HG03457 (cell line): ENCODE data around the gene MYO7B.

Experiments
- ATAC-seq: cut with Tn5 transposase; IDR thresholded peaks from one replicate; pipeline ENCODE4 v1.9.1; 2021; ENCODE audit warnings: moderate number of reproducible peaks; ENCODE audit not compliant: unreplicated experiment

Gene MYO7B

DNA sequence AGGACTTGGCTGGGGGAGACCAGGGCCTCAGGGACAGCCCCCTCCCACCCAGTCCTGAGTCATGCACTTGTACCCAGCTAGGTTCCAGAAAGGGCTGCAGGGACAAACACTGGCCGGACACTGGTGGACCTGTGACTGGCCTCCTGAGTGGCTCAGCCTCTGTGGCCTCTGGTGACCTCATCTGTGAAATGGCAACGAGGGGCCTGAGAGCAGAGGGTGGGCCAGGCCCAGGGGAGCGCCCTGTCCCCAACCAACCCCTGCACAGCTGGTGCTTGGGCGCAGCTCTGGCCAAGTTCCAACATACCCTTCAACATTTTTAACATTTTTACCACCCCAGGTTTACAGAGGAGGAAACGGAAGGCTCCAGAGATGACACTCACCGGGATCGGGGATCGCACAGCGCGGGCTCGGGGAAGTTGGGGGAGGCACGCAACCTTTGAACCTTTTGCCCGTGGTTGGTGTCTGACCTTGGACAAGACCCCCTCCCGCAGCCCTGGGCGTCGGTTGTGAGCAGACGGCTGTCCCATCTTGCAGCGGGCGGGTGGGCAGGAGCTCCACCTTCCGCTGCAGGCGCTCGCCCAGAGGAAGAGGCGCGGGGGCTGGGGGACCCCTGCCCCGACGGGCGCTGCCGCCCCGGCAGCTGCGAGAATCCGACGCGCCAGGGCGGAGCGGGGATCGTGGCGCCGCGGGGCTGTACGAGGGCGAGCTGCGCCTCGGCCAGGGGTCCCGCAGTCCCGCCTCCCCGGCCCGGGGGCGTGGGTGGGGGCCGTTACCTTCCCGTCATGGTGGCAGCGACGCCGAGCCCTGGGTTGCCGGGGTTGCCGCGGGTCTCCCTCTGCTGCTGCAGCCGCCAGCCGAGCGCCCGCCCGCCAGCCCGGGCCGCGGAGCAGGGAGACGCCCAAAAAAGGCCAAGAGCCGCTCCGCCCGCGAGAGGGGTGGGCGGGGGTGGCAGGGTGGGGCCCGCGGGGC lies 139.0 kb downstream of the MYO7B start:
- no peak for ATAC-seq

DNA sequence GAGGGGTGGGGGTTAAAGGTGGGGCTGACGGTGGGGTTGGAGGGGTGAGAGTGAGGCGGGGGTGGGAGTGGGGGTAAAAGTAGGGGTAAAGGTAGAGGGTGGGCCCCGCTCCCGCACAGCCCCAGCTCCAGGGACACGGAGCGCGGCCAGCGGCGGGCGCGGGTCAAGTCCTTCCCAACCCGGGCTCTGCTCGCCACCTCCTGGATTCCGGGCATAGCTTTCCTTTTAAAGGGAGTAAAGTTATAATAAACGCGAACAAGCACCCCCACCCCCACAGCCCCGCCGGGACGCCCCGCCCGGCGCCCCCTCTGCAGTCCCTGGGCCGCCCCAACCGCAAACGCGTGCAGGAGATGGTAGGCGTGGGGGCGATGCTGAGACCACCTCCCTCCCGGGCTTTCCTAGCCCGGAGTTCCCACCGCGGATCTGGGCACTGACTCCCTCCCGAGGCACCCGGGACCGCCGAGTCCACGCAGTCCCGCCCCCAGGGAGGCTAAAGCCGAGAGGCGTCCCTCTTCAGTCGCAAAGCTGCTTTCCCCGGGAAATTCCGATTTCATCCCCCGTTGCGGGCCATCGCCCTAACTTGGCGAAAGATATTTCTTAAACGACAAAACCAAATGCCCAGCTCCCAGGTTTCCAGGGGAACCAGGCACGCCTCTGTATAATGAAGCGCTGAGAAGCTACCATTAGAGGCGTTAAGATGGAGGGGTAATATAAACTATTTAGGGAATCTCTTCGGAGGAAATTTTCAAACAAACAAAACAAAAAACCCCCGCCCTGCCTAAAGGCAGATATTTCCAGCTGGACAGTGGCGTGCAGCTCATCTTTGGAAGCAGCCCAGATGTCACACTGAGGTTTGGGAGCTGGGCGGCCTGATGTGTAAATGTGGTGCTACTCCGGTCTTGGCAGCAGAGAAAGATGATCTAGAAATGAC lies 140.1 kb downstream of the MYO7B start, which contains the start of gene LIMS2:
Gene LIMS2 (minus strand): TSS at position 200 of the 931 bp plus-strand sequence. CDS start 506 bp downstream, outside the sequence.
- no peak for ATAC-seq

DNA sequence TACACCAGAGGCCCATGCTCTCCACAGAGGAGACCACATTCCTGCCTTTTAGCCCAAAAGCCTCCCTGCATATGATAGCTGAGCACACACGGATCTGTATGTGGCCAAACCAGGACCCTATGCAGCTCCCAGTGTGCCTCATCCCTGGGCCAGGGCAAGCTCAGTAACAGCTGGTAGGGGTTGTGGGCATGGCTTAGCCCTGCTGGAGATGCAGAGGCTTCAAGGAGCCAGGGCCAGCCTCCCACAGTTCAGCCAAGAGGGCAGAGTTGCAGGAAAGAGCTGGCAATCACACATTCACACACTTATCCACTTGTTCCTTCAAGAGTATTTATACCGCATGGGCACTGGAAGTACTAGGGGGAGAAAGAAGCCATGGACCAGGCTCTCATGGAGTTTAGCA lies 141.4 kb downstream of the MYO7B start:
- ATAC-seq: no peak

DNA sequence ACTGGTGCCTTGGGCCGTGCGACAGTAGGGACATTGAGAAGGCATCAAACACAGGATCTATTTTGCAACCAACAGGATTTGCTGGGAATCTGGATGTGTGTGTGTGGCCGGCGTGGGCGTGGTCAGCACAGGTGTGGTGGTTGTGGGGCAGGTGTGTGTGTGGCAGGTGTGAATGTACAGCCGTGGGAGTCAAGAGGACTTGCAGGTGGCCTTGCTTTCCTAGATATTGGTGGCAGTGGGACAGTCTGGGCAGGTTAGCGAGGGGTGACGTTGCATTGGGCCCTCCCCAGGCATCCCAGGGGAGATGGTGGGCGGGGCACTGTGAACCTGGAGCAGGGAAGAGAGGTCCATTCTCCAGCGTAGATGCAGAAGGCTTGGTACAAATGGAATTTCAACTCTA lies 143.0 kb downstream of the MYO7B start:
- ATAC-seq: no peak

DNA sequence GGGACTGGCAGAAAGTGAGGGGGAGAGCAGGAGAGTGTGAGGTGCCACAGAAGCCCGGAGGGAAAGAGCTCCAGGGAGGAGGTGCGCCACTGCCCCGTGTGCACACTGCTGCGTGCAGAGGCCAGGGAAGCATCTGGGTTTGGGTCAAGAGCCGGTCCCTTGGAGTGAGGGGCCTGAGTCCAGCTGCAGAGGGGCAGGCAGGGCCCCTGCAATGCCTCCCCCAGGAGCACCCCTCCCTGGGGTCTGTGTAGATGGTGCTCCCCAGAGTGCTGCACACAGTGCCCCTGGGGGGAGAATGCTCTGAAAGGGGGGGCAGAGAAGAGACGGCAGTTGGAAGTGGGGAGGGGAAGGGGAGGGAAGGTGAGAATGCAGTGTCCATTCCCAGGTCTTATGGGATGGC lies 143.5 kb downstream of the MYO7B start:
- no peak for ATAC-seq

DNA sequence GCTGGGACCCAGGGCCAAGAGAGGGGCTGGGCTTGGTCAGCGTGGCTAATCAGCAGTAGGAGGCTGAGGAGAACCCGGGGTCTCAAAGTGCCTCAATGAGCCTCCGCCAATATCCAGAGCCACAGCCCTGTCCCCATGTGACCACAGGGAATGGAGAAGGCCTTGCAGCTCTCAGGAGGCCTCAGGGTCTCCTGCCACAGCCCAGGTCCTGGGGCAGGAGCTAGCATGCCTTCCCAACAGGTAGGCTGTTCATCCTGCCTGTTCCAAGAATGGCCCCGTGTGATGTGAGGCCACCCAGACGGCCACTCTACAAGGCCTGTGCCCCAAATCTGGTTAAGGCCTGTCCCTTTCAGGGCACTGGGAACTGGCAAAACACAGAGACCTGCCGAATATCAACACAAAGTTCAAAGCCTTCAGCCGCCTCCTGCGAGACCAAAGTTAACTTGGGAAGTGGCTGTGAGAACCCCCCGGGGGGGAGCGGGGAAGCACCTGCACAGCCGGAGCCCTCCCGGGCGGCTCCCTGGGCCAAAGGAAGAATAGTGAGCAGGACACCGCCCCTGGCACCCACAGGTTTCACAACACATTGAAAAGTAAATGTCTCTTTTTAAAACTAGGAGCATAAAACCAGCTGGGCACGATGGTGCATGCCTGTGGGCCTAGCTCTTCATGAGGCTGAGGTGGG lies 144.3 kb downstream of the MYO7B start:
- no peak for ATAC-seq

DNA sequence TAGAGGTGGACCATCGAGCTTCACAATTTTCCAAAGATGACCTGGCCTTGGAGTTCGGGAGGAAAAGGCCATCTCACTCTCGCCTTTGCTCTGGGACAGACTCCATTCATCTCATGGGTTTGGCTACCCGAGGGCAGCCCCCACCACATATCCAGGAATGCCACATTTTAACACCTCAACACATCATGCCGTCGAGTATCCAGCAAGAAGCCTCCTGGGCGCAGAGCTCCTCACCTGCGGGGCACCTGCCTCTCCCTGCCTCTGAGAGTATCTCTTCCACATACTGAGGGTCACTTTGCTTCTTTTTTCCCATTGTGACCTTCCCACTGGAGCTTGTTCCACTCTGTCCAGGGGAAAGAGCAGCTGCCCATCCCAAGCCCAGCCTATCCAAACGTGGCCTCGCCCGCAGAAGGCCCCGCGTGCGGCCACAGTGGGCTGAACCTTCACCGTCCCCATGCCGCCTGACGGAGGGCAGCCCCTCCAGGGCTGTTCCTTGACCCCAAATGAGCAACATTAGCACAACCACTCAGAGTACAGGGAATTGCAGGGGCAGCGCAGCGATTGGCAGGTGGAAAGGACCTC lies 145.3 kb downstream of the MYO7B start:
- no peak for ATAC-seq

DNA sequence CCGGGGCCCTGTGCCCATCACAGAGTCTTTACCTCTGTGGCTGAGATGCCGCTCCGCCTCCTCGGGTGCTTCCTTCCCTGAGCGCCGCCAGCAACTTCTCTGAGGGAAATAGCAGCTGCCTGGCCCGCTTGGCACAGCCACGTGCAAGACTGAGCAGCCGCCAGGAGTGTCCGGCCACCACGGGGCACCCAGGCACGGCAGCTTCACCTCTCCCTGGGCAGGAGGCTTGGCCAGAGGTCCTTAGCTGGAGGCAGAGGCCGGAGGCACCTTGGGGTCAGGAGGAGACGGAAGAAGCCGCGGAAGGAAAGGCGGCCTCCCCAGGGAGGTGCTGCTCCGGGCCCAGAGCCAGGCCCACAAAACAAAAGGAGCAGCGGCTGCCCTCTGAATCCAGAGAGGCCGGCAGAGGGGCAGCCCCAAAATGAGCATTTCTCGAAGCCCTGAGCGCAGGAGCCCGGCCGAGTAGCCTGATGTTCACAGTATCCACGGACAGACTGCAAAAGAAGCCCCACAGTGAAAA lies 145.9 kb downstream of the MYO7B start:
- no peak for ATAC-seq

DNA sequence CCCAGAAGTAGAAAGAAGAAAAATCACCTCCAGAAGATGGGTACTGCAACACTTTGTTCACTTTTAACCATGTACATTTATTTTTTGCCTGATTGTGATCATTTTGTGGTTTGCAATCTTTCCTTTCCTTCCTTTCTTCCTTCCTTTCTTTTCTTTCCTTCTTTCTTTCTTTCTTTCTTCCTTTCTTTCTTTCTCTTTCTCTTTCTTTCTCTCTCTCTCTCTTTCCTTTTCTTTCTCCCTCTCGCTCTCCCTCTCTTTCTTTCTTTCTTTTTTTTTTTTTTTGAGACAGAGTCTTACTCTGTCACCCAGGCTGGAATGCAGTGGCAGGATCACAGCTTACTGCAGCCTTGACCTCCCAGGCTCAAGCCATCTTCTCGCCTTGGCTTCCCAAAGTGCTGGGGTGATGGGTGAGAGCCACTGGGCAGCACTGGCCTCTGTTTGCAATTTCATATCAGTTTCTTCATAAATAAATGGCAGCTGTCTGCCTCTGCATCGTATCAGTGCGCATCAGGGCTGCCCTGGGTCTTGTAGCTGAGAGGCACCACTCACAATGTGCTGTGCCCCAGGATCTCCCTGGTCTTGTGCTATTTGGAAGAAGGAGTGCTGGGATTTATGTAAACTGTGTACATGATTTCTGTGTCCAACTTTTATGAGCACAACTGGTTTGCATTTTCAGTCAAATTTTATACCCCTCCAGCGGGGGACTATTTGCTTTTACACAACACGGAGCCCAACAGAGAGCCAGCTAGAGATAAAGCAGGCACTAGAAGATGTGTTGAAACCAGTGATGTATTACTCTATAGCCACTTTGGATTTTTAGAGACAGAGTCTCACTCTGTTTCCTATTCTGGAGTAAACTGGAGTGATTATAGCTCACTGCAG lies 146.7 kb downstream of the MYO7B start:
- ATAC-seq: no peak

DNA sequence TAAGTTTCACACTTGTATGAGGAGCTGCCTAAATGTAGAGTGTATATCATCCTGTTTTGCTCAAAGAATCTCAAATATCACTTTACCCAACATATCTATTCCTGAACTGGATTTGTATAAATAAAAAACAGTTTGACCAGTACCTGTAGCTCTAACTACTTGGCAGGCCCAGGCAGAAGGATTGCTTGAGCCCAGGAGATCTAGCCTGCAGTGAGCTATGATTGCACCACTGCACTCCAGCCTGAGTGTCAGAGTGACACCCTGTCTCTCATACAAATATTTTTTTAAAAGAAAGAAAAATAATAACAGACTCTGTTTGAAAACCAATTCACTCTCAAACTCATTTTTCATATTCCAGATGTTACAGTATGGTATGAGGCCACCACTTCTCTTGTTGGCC lies 147.6 kb downstream of the MYO7B start:
- no peak for ATAC-seq

DNA sequence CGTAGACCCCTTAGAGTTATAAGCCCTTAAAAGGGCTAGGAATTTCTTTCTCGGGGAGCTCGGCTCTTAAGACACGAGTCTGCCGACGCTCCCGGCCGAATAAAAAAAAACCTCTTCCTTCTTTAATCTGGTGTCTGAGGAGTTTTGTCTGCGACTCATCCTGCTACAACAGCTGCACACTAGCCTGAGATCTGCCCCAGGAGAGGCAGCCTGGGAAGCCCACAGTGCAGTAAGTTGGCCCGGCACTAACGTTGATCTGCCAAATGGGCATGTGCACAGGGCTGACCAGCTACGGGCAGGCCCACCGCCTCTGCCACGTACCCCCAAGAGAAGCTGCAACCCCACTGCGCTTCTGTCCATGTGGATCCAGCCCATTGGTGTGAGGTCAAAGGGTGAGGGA lies 148.3 kb downstream of the MYO7B start:
- ATAC-seq: no peak

DNA sequence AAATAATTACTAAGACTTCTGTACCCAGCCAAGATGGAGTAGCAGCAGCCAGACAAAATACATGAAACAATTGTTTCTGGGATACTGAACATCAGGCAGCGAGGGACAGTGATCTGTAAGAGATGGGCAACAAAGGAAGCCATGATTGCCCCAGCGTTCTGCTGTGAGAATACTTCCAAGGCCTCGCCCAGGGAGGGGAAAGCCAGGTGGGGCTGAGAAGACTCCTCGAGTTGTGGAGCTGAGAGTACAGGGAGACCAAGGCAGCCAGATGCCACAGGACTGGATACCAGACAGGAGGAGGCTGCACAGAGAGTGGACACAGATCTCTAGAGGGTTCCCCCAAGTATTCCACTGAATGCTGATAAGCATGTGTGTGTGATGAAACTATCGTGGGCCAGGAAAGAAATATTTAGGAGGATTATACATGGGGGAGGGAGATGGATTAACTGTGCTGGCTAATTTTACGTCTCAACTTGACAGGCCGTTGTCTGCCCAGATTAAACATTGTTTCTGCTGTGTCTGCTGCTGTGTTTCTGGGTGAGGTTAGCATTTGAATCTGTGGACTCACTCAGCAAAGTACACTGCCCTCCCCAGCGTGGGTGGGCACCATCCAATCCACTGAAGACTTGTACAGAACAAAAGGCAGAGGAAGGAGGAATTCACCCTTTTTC lies 150.1 kb downstream of the MYO7B start:
- ATAC-seq: no peak
